OCI-LY7 (cell line): Measurements from ENCODE around the gene PPP3CA.

Experiments
- EZH2phosphoT487 ChIP-seq: fragments of 200-600 bp; sonication (generic); IDR thresholded peaks from 2 replicates; pipeline ENCODE4 v1.6.1; 2018; ENCODE audit warnings: low read depth, borderline replicate concordance, mild to moderate bottlenecking, mixed run types, antibody characterized with exemption, low read length, moderate library complexity, mixed read lengths
- TF ChIP-seq, protein P1 (sequence below): fragments of 200-600 bp; sonication (generic); conservative IDR thresholded peaks from 2 replicates; pipeline ENCODE4 v1.5.1; 2014; ENCODE audit warnings: mild to moderate bottlenecking, antibody characterized with exemption, low read length, moderate library complexity, mixed read lengths

DNA sequence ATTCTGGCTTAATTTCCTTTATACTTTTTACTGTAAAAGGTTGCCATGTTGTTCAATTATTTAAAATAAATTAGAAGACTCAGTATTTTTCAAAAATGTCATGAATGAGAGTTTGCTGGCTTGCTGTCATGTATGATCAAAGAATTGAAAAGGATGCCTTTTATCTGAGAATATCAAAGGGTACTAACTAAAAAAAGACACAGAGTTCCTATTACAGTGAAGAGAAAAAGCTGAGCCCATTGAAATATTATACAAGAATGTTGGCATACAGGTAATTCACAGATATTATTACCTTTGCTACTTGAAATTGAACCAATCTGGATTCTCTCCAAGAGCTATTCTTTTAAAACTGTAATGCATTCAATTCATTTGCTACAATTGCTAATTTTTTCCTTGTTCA is 200.0 kb downstream of the PPP3CA start:
- TF ChIP-seq, protein P1, sequence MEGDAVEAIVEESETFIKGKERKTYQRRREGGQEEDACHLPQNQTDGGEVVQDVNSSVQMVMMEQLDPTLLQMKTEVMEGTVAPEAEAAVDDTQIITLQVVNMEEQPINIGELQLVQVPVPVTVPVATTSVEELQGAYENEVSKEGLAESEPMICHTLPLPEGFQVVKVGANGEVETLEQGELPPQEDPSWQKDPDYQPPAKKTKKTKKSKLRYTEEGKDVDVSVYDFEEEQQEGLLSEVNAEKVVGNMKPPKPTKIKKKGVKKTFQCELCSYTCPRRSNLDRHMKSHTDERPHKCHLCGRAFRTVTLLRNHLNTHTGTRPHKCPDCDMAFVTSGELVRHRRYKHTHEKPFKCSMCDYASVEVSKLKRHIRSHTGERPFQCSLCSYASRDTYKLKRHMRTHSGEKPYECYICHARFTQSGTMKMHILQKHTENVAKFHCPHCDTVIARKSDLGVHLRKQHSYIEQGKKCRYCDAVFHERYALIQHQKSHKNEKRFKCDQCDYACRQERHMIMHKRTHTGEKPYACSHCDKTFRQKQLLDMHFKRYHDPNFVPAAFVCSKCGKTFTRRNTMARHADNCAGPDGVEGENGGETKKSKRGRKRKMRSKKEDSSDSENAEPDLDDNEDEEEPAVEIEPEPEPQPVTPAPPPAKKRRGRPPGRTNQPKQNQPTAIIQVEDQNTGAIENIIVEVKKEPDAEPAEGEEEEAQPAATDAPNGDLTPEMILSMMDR: no peak
- no peak for TF ChIP-seq EZH2phosphoT487
